OCI-LY1 (cell line): ENCODE measurements around the gene MCTP1.

Source experiments
- H2AFZ ChIP-seq: fragments of 200-600 bp; sonication (generic), shearing (Covaris generic); 2 replicates; pipeline ENCODE4 v1.6.0; 2014; ENCODE audit warnings: antibody characterized with exemption, mild to moderate bottlenecking, low read length
- H3F3A ChIP-seq: fragments of 200-600 bp; sonication (generic), shearing (Covaris generic); 2 replicates; pipeline ENCODE4 v1.6.0; 2014; ENCODE audit warnings: mild to moderate bottlenecking, antibody characterized with exemption, low read length, moderate library complexity; ENCODE audit not compliant: insufficient read depth
- H3K27ac ChIP-seq: fragments of 200-600 bp; sonication (generic); 2 replicates; pipeline ENCODE4 v1.5.1; 2014; ENCODE audit warnings: low read length, mixed run types, mild to moderate bottlenecking, low read depth; ENCODE audit not compliant: poor library complexity, severe bottlenecking
- H3K27me3 ChIP-seq: fragments of 200-600 bp; sonication (generic); 2 replicates; pipeline ENCODE4 v1.6.0; 2014; ENCODE audit warnings: antibody characterized with exemption, mild to moderate bottlenecking, low read length, moderate library complexity; ENCODE audit not compliant: insufficient read depth
- H3K36me3 ChIP-seq: fragments of 200-600 bp; sonication (generic); 2 replicates; pipeline ENCODE4 v1.6.1; 2014; ENCODE audit warnings: mild to moderate bottlenecking, antibody characterized with exemption, low read length, moderate library complexity, mixed read lengths; ENCODE audit not compliant: insufficient read depth
- H3K4me1 ChIP-seq: fragments of 200-600 bp; sonication (generic); 2 replicates; pipeline ENCODE4 v1.5.1; 2014; ENCODE audit warnings: mild to moderate bottlenecking, low read length, moderate library complexity; ENCODE audit not compliant: insufficient read depth, severe bottlenecking
- H3K4me2 ChIP-seq: fragments of 200-600 bp; sonication (generic), shearing (Covaris generic); 2 replicates; pipeline ENCODE4 v1.6.1; 2014; ENCODE audit warnings: low read length
- H3K4me3 ChIP-seq: fragments of 200-600 bp; sonication (generic); 2 replicates; pipeline ENCODE4 v1.5.1; 2014; ENCODE audit warnings: low read length, low read depth, mild to moderate bottlenecking, mixed read lengths; ENCODE audit not compliant: poor library complexity, severe bottlenecking
- H3K79me2 ChIP-seq: fragments of 200-600 bp; shearing (Covaris generic); 2 replicates; pipeline ENCODE4 v1.6.1; 2016; ENCODE audit warnings: mixed run types, low read length, mixed read lengths; ENCODE audit not compliant: insufficient read depth
- H3K9ac ChIP-seq: fragments of 200-600 bp; sonication (generic), shearing (Covaris generic); 2 replicates; pipeline ENCODE4 v1.6.1; 2014; ENCODE audit warnings: mild to moderate bottlenecking, low read length, mixed read lengths
- H3K9me2 ChIP-seq: fragments of 200-600 bp; sonication (generic), shearing (Covaris generic); 2 replicates; pipeline ENCODE4 v1.6.1; 2014; ENCODE audit warnings: low read depth, mild to moderate bottlenecking, low read length, mixed read lengths
- H3K9me3 ChIP-seq: fragments of 200-600 bp; shearing (Covaris generic); 2 replicates; pipeline ENCODE4 v1.6.1; 2014; ENCODE audit warnings: low read length, mixed read lengths
- H4K20me1 ChIP-seq: fragments of 200-600 bp; sonication (generic), shearing (Covaris generic); 2 replicates; pipeline ENCODE4 v1.6.0; 2016; ENCODE audit warnings: mild to moderate bottlenecking, low read length; ENCODE audit not compliant: insufficient read depth
- EZH2 ChIP-seq: fragments of 200-600 bp; sonication (generic), shearing (Covaris generic); IDR thresholded peaks from 2 replicates; pipeline ENCODE4 v1.8.0; 2017; ENCODE audit warnings: borderline replicate concordance, mixed run types, mild to moderate bottlenecking, antibody characterized with exemption, low read length, moderate library complexity, mixed read lengths
- TF ChIP-seq, protein P1 (sequence below): fragments of 200-600 bp; sonication (generic), shearing (Covaris generic); IDR thresholded peaks from 2 replicates; pipeline ENCODE4 v1.5.1; 2017; ENCODE audit warnings: mild to moderate bottlenecking, antibody characterized with exemption, low read length, moderate library complexity, mixed read lengths

Gene MCTP1

DNA sequence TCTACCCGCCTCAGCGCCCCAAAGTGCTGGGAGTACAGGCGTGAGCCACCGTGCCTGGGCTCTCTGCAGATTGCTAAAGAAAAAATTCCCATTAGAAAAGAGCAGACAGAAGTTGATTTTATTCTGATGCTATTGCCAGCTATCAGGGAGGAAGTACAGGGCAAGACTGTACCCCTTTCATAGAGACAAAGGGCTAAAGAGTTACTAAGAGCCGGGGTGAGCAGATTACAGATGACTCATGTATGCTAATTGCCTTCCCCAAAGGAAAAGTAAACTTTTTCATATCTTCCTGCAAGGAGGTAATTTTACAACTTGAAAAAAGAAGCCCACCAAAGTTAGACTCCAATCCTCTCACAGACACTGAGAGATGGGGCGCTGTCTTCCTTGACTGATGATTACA is 42.3 kb upstream of the MCTP1 start:
- no peak overlapping the region for H3K4me3 ChIP-seq
- H3K9ac ChIP-seq, result no peak overlapping the region
- TF ChIP-seq, protein P1, sequence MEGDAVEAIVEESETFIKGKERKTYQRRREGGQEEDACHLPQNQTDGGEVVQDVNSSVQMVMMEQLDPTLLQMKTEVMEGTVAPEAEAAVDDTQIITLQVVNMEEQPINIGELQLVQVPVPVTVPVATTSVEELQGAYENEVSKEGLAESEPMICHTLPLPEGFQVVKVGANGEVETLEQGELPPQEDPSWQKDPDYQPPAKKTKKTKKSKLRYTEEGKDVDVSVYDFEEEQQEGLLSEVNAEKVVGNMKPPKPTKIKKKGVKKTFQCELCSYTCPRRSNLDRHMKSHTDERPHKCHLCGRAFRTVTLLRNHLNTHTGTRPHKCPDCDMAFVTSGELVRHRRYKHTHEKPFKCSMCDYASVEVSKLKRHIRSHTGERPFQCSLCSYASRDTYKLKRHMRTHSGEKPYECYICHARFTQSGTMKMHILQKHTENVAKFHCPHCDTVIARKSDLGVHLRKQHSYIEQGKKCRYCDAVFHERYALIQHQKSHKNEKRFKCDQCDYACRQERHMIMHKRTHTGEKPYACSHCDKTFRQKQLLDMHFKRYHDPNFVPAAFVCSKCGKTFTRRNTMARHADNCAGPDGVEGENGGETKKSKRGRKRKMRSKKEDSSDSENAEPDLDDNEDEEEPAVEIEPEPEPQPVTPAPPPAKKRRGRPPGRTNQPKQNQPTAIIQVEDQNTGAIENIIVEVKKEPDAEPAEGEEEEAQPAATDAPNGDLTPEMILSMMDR, result no peak
- no peak for TF ChIP-seq EZH2
- H3F3A ChIP-seq, result no peaks in the 10 kb centered on the region
- no peaks in the 10 kb centered on the region for H3K9me3 ChIP-seq
- H3K4me1 ChIP-seq, result no peaks in the 10 kb centered on the region
- no peaks in the 10 kb centered on the region for H3K9me2 ChIP-seq
- no peaks in the 10 kb centered on the region for H3K79me2 ChIP-seq
- H3K36me3 ChIP-seq, result no peaks in the 10 kb centered on the region
- no peaks in the 10 kb centered on the region for H3K27me3 ChIP-seq
- no peaks in the 10 kb centered on the region for H4K20me1 ChIP-seq
- no peak overlapping the region for H3K4me2 ChIP-seq
- H2AFZ ChIP-seq, result no peak overlapping the region
- no peak overlapping the region for H3K27ac ChIP-seq

DNA sequence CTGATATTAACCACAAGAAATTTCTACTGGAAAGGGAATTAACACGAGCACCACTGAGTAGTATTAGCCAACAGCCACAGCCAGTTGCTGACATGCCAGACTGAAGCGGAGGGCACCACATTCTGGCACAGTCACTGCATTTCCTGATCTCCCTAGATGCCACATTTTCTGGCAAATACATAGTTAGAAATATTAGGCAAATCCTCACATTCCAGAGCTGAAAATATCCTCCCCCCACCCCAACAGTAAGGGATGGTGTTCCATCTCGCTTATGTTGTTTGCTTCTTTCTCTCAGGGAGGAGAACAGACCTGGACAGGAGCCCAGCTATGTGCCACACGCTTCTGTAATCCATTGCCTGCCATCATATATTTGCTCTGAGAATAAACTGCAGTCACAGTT is 32.8 kb upstream of the MCTP1 start:
- no peak for TF ChIP-seq EZH2
- TF ChIP-seq, protein P1, result no peak
- Histone ChIP-seq H3K9me2 (no peaks in the 10 kb centered on the region), H3K4me1 (no peaks in the 10 kb centered on the region), H3F3A (no peaks in the 10 kb centered on the region), H3K27me3 (no peaks in the 10 kb centered on the region), H3K27ac (no peak overlapping the region), H4K20me1 (no peaks in the 10 kb centered on the region), H3K9me3 (no peaks in the 10 kb centered on the region), H2AFZ (no peak overlapping the region), H3K4me2 (no peak overlapping the region), H3K79me2 (no peaks in the 10 kb centered on the region), H3K9ac (no peak overlapping the region), H3K4me3 (no peak overlapping the region), H3K36me3 (no peaks in the 10 kb centered on the region)

DNA sequence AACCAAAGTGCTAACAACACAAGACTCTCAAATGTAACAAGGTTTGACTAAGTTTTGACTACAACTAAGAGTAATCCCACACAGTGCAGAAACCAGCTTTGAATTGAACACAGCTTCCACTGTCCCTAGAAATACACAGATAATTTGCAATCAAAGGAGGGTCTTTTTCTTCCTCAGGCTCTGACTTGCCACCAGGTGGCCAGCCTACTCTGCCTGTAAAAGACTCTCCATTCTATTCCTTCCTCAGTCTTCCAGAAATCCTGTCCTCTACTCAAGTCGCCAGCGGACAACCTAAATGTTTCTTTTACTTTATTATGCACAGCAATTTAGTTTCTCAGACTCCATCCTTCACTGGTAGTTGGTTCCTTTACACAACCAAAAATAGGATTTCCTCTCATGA is 32.2 kb upstream of the MCTP1 start:
- TF ChIP-seq, protein P1, result no peak
- TF ChIP-seq EZH2, result no peak
- Histone ChIP-seq H3K4me3 (no peak overlapping the region), H3K9ac (no peak overlapping the region), H4K20me1 (no peaks in the 10 kb centered on the region), H3K4me2 (no peak overlapping the region), H3K27ac (no peak overlapping the region), H2AFZ (no peak overlapping the region), H3F3A (no peaks in the 10 kb centered on the region), H3K79me2 (no peaks in the 10 kb centered on the region), H3K36me3 (no peaks in the 10 kb centered on the region), H3K9me3 (no peaks in the 10 kb centered on the region), H3K4me1 (no peaks in the 10 kb centered on the region), H3K27me3 (no peaks in the 10 kb centered on the region), H3K9me2 (no peaks in the 10 kb centered on the region)
